ENCODE measurements around the gene IAH1. TPM values are rescaled to one million over a fixed set of nuclear protein-coding genes. Genes with fewer than 3 reads are reported as not detected.

IAH1 gene
- total and polyA plus RNA-seq, 10 of the 15 experiments (the other 5 are each of a cell fraction or from before 2014, with no cell fraction given): 57.4 to 125 (median 75.8) TPM

GRCh38 chr2:9474361-9475057 is at the start of gene IAH1 (continued):
- TF ChIP-seq NR2F1 (conservative IDR thresholded peaks at IDR 0.05) (peak; percentile 62), BMI1 (IDR thresholded peaks at IDR 0.05; ENCODE audit: borderline replicate concordance) (no peak), SMARCA5 (IDR thresholded peaks at IDR 0.05) (peak; percentile 75; the same call in 1 of the 2 replicates), STAT3 (IDR thresholded peaks at IDR 0.05; ENCODE audit: low read depth, low read length) (no peak)
- TF ChIP-seq, protein P1, sequence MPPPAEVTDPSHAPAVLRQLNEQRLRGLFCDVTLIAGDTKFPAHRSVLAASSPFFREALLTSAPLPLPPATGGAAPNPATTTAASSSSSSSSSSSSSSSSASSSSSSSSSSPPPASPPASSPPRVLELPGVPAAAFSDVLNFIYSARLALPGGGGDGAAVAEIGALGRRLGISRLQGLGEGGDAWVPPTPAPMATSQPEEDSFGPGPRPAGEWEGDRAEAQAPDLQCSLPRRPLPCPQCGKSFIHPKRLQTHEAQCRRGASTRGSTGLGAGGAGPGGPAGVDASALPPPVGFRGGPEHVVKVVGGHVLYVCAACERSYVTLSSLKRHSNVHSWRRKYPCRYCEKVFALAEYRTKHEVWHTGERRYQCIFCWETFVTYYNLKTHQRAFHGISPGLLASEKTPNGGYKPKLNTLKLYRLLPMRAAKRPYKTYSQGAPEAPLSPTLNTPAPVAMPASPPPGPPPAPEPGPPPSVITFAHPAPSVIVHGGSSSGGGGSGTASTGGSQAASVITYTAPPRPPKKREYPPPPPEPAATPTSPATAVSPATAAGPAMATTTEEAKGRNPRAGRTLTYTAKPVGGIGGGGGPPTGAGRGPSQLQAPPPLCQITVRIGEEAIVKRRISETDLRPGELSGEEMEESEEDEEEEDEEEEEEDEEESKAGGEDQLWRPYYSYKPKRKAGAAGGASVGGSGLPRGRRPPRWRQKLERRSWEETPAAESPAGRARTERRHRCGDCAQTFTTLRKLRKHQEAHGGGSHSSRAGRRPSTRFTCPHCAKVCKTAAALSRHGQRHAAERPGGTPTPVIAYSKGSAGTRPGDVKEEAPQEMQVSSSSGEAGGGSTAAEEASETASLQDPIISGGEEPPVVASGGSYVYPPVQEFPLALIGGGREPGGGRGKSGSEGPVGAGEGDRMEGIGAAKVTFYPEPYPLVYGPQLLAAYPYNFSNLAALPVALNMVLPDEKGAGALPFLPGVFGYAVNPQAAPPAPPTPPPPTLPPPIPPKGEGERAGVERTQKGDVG (CRISPR knock-in tag; IDR thresholded peaks at IDR 0.05): no peak

- CTCF ChIA-PET: no interaction called here
- POLR2A ChIA-PET: no interaction called here
Measured at GRCh38 chr2:9428965-9429577, 45.3 kb upstream of the IAH1 start.

More at GRCh38 chr2:9428965-9429577, 45.3 kb upstream of the IAH1 start:
- FAIRE-seq (no peak), ATAC-seq (no peak), DNase-seq (ENCODE audit: low read depth, low spot score) (no peak)
- no peaks in the 10 kb centered on the region for H3K27me3 ChIP-seq (replicated peaks in 1 of 2; ENCODE audit: control insufficient read depth in 2 of 2, insufficient read depth in 2 of 2, low read length in 1 of 2)
- no peak overlapping the region for H3K4me3 ChIP-seq
- H3K27ac ChIP-seq (ENCODE audit: control insufficient read depth, insufficient read depth): no peak overlapping the region
- H3K4me2 ChIP-seq (ENCODE audit: control insufficient read depth, insufficient read depth): no peak overlapping the region
- H4K20me1 ChIP-seq (ENCODE audit: control insufficient read depth, insufficient read depth): no peaks in the 10 kb centered on the region
- RAD21 ChIA-PET (ENCODE audit: unreplicated experiment): no interaction called here
- H3K36me3 ChIP-seq (ENCODE audit: control insufficient read depth in 2 of 2, insufficient read depth in 2 of 2, low read length in 1 of 2): peaks cover 2 to 28% of the 10 kb centered on the region in 2 experiments; a peak in 3 of 4 replicates
- no TSS peak for BruUV-seq (replicated peaks)
- peaks cover 18% of the 10 kb centered on the region for H3K79me2 ChIP-seq (ENCODE audit: control insufficient read depth, insufficient read depth, low read length)
- no peak overlapping the region for H2AFZ ChIP-seq (ENCODE audit: control insufficient read depth, low read depth, low read length)
- H3K9me3 ChIP-seq (replicated peaks; ENCODE audit: control insufficient read depth, insufficient read depth, low read length): no peaks in the 10 kb centered on the region
- intact Hi-C loops (cut with micrococcal nuclease; ENCODE audit: unreplicated experiment) (no loop called here), in situ Hi-C loops (cut with MboI) (no loop called here)
- H3K4me1 ChIP-seq (ENCODE audit: control insufficient read depth, insufficient read depth, low read length): peaks cover 13% of the 10 kb centered on the region
- no peak overlapping the region for H3K9ac ChIP-seq (ENCODE audit: control insufficient read depth, insufficient read depth, low read length)
- no peak for TF ChIP-seq CBX3 (IDR thresholded peaks at IDR 0.05; ENCODE audit: borderline replicate concordance, low read depth)
- no peak for TF ChIP-seq NKRF (conservative IDR thresholded peaks at IDR 0.05)
- TF ChIP-seq FOXM1 (IDR thresholded peaks at IDR 0.05; ENCODE audit: low read depth, low read length): no peak
- no peak for TF ChIP-seq ZBTB33 (IDR thresholded peaks at IDR 0.05)
- no peak for TF ChIP-seq EP300 (IDR thresholded peaks at IDR 0.05; ENCODE audit: borderline replicate concordance in 1 of 2, control insufficient read depth in 1 of 2, low read depth in 2 of 2, low read length in 2 of 2)
- no peak for TF ChIP-seq JUNB (IDR thresholded peaks at IDR 0.05)
- TF ChIP-seq USF2 (IDR thresholded peaks at IDR 0.05; ENCODE audit: borderline replicate concordance, low read depth, low read length): no peak
- no peak for TF ChIP-seq ASH2L (IDR thresholded peaks at IDR 0.05; ENCODE audit: borderline replicate concordance, low read depth)
- no peak for TF ChIP-seq POLR2AphosphoS5 (IDR thresholded peaks at IDR 0.05; ENCODE audit: low read length)
- WGBS (ENCODE audit: insufficient coverage, insufficient replicate concordance, low lambda C conversion rate, missing lambda C conversion rate): 86% methylated on average over 5 of the region's 5 CpGs
- SMC1A ChIA-PET (ENCODE audit: uncharacterized antibody, unreplicated experiment): no interaction called here

Measured in GM12878 (cell line).